DND-41 (cell line): ENCODE measurements around the gene CEP41.

Source experiments
- EZH2 ChIP-seq: IDR thresholded peaks from 3 replicates; pipeline ENCODE4 v1.6.1; 2012; ENCODE audit warnings: borderline replicate concordance, low read depth, mild to moderate bottlenecking, moderate library complexity, low read length, inconsistent platforms; ENCODE audit not compliant: severe bottlenecking
- TF ChIP-seq, protein P1 (sequence below): IDR thresholded peaks from 2 replicates; pipeline ENCODE4 v1.5.1; 2012; ENCODE audit warnings: borderline replicate concordance, low read length, moderate library complexity, mild to moderate bottlenecking; ENCODE audit not compliant: poor library complexity, severe bottlenecking; ENCODE audit errors: extremely low read depth

DNA sequence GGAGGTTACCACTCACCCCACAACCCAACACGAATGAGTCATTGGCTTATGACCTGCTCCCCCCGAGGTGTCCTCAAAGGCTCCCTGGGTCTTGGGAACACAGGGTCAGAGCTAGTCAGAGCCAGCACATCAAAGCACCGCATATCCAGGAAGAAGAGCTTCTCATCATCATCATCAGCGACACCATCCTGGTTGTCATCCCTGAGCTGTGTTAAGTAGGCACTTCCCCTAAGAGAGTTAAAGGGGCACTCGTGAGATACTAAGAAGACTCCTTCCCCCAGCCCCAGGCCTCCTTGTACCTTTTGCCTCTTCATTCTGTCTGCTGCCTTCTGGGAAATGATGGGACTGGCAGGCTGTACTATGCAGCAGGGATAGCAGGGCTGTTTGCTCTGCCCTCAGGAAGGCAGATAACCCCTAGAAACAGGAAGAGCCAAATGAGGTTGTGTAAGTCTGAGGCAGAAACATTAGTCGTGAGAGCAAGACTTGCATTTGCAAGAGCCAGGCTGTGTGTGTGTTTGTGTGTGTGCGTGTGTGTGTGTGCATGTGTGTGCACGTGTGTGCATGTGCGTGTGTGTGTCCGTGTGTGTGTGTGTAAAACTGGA lies 71.6 kb downstream of the CEP41 start:
- no peak for TF ChIP-seq EZH2
- TF ChIP-seq, protein P1, sequence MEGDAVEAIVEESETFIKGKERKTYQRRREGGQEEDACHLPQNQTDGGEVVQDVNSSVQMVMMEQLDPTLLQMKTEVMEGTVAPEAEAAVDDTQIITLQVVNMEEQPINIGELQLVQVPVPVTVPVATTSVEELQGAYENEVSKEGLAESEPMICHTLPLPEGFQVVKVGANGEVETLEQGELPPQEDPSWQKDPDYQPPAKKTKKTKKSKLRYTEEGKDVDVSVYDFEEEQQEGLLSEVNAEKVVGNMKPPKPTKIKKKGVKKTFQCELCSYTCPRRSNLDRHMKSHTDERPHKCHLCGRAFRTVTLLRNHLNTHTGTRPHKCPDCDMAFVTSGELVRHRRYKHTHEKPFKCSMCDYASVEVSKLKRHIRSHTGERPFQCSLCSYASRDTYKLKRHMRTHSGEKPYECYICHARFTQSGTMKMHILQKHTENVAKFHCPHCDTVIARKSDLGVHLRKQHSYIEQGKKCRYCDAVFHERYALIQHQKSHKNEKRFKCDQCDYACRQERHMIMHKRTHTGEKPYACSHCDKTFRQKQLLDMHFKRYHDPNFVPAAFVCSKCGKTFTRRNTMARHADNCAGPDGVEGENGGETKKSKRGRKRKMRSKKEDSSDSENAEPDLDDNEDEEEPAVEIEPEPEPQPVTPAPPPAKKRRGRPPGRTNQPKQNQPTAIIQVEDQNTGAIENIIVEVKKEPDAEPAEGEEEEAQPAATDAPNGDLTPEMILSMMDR: no peak
